Osteoblast (primary cell): ENCODE measurements around the gene CYP1B1. TPM values are rescaled to one million over a fixed set of nuclear protein-coding genes. Genes with fewer than 3 reads are reported as not detected.
A peak's percentile ranks its signal among the peaks of the same experiment; 100 is the strongest.

Source experiments
- DNase-seq: peaks from one replicate; pipeline ENCODE4 v3.0.0; 2011; ENCODE audit warnings: low spot score, mixed read lengths; ENCODE audit not compliant: insufficient read length; ENCODE audit errors: missing footprints
- H2AFZ ChIP-seq: 2 replicates; pipeline ENCODE4 v1.6.0; 2011; ENCODE audit warnings: mild to moderate bottlenecking, low read length
- H3K27ac ChIP-seq: 2 replicates; pipeline ENCODE4 v1.5.1; 2011; ENCODE audit warnings: mild to moderate bottlenecking, low read depth, low read length, moderate library complexity
- H3K27me3 ChIP-seq: 2 replicates; pipeline ENCODE4 v1.6.0; 2012; ENCODE audit warnings: mild to moderate bottlenecking, control low read depth, inconsistent platforms, low read length, moderate library complexity; ENCODE audit not compliant: insufficient read depth
- H3K36me3 ChIP-seq: 2 replicates; pipeline ENCODE4 v1.5.1; 2011; ENCODE audit warnings: mild to moderate bottlenecking, low read length, control low read depth, moderate library complexity; ENCODE audit not compliant: insufficient read depth
- H3K4me1 ChIP-seq: 2 replicates; pipeline ENCODE4 v1.5.1; 2011; ENCODE audit warnings: mild to moderate bottlenecking, low read length, control low read depth, moderate library complexity; ENCODE audit not compliant: insufficient read depth
- H3K4me2 ChIP-seq: 2 replicates; pipeline ENCODE4 v1.6.0; 2011; ENCODE audit warnings: mild to moderate bottlenecking, low read length; ENCODE audit not compliant: insufficient read depth
- H3K4me3 ChIP-seq: fragments of 200-600 bp; sonication (generic); 3 replicates; pipeline ENCODE4 v1.5.1; 2012; ENCODE audit warnings: mild to moderate bottlenecking, low read length, inconsistent platforms; ENCODE audit not compliant: insufficient read depth
- H3K79me2 ChIP-seq: 2 replicates; pipeline ENCODE4 v1.6.0; 2012; ENCODE audit warnings: mild to moderate bottlenecking, low read length, control low read depth, inconsistent platforms; ENCODE audit not compliant: insufficient read depth
- H3K9me3 ChIP-seq: 2 replicates; pipeline ENCODE4 v1.5.1; 2011; ENCODE audit warnings: low read depth, low read length, control low read depth
- H4K20me1 ChIP-seq: 2 replicates; pipeline ENCODE4 v1.6.0; 2012; ENCODE audit warnings: mild to moderate bottlenecking, low read length, control low read depth; ENCODE audit not compliant: insufficient read depth
- CTCF ChIP-seq: IDR thresholded peaks from 2 replicates; pipeline ENCODE4 v1.5.1; 2011; ENCODE audit warnings: mild to moderate bottlenecking, low read depth, low read length, moderate library complexity; ENCODE audit errors: extremely low read depth
- total RNA-seq: library from RNA; depleted of rRNA; stranded (reverse); fragments of >200 nt; gene quantifications from 2 replicates; pipeline ENCODE4 v1.2.3, GENCODE V29; 2012

Gene CYP1B1
- total RNA-seq, 1 donor: 827 TPM

- Histone ChIP-seq H3K4me3 (no peak overlapping the region), H3K4me2 (peak overlapping the region; percentile 85), H3K9me3 (no peaks in the 10 kb centered on the region), H2AFZ (no peak overlapping the region), H3K4me1 (peaks cover 24% of the 10 kb centered on the region), H3K27me3 (no peaks in the 10 kb centered on the region), H3K79me2 (no peaks in the 10 kb centered on the region), H3K27ac (peak overlapping the region; percentile 80), H3K36me3 (no peaks in the 10 kb centered on the region), H4K20me1 (no peaks in the 10 kb centered on the region)
- DNase-seq: no peak
- no peak for TF ChIP-seq CTCF
Observed at GRCh38 chr2:38039121-38039910, 36.6 kb downstream of the CYP1B1 start.

- Histone ChIP-seq H3K4me3 (peak overlapping the region; percentile 67), H4K20me1 (no peaks in the 10 kb centered on the region), H3K36me3 (no peaks in the 10 kb centered on the region), H2AFZ (peak overlapping the region; percentile 91), H3K4me1 (peaks cover 24% of the 10 kb centered on the region), H3K79me2 (no peaks in the 10 kb centered on the region), H3K27me3 (no peaks in the 10 kb centered on the region), H3K4me2 (peak overlapping the region; percentile 85), H3K27ac (peak overlapping the region; percentile 80), H3K9me3 (no peaks in the 10 kb centered on the region)
- DNase-seq: peak; percentile 31
- no peak for TF ChIP-seq CTCF
Observed at GRCh38 chr2:38038682-38039081, 37.3 kb downstream of the CYP1B1 start.

- Histone ChIP-seq H3K79me2 (no peaks in the 10 kb centered on the region), H3K4me1 (peaks cover 24% of the 10 kb centered on the region), H3K4me3 (peak overlapping the region; percentile 67), H3K4me2 (peak overlapping the region; percentile 85), H3K27ac (peak overlapping the region; percentile 80), H3K9me3 (no peaks in the 10 kb centered on the region), H2AFZ (peak overlapping the region; percentile 91), H4K20me1 (no peaks in the 10 kb centered on the region), H3K27me3 (no peaks in the 10 kb centered on the region), H3K36me3 (no peaks in the 10 kb centered on the region)
- peak; percentile 73 for DNase-seq
- TF ChIP-seq CTCF: peak; percentile 64
Observed at GRCh38 chr2:38037757-38038621, 38.0 kb downstream of the CYP1B1 start.

- Histone ChIP-seq H4K20me1 (no peaks in the 10 kb centered on the region), H3K4me3 (peak overlapping the region; percentile 67), H3K4me1 (peaks cover 24% of the 10 kb centered on the region), H3K27ac (peak overlapping the region; percentile 80), H3K27me3 (no peaks in the 10 kb centered on the region), H3K36me3 (no peaks in the 10 kb centered on the region), H3K79me2 (no peaks in the 10 kb centered on the region), H2AFZ (peak overlapping the region; percentile 91), H3K9me3 (no peaks in the 10 kb centered on the region), H3K4me2 (peak overlapping the region; percentile 85)
- no peak for DNase-seq
- no peak for TF ChIP-seq CTCF
Observed at GRCh38 chr2:38037325-38037724, 38.6 kb downstream of the CYP1B1 start.
